ENCODE data around the gene FCGBP. TPM values are rescaled to one million over a fixed set of nuclear protein-coding genes. Genes with fewer than 3 reads are reported as not detected.
"Not testable (repeated sequence)": the region's sequence is repeated elsewhere in the genome, so short reads cannot be mapped to it uniquely, and the experiment has no call there.

Gene FCGBP
- total RNA-seq, 3 donors from 2014 or later, result 1,609 to 4,808 (median 4,422) TPM

DNA sequence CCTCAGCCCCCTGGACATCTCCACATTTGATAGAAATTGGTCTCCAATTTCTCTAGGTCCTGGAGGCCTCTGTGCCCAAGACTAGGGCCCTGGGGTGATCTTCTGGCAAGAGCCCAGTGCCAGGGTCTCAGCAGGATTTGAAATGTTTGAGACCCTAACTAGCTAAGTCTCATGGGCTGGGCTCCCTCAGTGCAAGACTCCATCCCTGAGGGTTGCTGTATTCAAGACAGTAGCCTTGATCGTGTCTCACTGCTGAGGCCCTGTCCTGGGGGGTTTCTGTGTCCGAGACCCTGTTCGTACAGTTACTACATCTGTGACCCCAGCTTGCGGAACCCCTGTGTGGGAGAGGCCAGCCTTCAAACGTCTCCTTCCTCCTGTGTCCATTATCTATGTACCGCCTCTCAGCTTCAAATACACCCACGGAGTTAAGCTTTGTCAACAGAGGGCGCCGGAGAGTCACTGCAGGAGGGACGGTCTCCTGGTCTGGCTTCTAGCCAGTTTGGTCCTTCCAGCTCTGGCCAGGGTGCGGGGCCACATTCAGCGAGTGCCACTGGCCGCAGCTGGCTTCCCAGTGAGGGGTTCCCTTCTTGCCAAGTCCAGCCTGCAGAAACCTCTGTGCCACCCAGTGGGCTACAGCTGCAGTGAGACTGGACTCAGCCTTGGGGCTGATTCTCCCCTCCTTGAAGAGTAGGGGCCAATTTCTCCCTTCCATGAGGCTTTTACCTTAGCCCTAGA lies 36.8 kb downstream of the FCGBP start:
- H3K36me3 ChIP-seq (ENCODE audit: low read depth); H3K4me3 ChIP-seq; H3K9me3 ChIP-seq; H3K4me1 ChIP-seq (ENCODE audit: low read depth); intact Hi-C loops (cut with DNase I, micrococcal nuclease): not testable (repeated sequence)
- ATAC-seq (peak; percentile 87), DNase-seq (peak; percentile 60 to 70 (median 65))
- TF ChIP-seq, protein P1, sequence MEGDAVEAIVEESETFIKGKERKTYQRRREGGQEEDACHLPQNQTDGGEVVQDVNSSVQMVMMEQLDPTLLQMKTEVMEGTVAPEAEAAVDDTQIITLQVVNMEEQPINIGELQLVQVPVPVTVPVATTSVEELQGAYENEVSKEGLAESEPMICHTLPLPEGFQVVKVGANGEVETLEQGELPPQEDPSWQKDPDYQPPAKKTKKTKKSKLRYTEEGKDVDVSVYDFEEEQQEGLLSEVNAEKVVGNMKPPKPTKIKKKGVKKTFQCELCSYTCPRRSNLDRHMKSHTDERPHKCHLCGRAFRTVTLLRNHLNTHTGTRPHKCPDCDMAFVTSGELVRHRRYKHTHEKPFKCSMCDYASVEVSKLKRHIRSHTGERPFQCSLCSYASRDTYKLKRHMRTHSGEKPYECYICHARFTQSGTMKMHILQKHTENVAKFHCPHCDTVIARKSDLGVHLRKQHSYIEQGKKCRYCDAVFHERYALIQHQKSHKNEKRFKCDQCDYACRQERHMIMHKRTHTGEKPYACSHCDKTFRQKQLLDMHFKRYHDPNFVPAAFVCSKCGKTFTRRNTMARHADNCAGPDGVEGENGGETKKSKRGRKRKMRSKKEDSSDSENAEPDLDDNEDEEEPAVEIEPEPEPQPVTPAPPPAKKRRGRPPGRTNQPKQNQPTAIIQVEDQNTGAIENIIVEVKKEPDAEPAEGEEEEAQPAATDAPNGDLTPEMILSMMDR (IDR thresholded peaks at IDR 0.05), result peak; percentile 26

DNA sequence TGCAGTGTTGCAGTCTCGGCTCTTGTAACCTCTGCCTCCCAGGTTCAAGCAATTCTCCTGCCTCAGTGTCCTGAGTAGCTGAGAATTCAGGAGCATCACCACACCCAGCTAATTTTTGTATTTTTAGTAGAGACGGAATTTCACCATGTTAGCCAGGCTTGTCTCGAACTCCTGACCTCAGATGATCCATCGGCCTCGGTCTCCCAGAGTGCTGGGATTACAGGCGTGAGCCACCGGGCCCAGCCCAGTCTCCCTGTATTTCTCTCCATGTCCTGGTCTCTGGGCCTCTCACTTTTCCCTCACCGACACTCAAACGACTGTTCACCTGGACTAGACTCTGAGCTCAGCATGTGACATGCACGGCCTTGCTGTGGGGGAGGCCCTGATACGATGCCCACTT lies 39.3 kb downstream of the FCGBP start:
- H3K36me3 ChIP-seq (ENCODE audit: low read depth); H3K4me1 ChIP-seq (ENCODE audit: low read depth); ATAC-seq; H3K4me3 ChIP-seq; H3K9me3 ChIP-seq; intact Hi-C loops (cut with DNase I, micrococcal nuclease): not testable (repeated sequence)
- DNase-seq, result peak in 1 of 3 donors; percentile 11

DNA sequence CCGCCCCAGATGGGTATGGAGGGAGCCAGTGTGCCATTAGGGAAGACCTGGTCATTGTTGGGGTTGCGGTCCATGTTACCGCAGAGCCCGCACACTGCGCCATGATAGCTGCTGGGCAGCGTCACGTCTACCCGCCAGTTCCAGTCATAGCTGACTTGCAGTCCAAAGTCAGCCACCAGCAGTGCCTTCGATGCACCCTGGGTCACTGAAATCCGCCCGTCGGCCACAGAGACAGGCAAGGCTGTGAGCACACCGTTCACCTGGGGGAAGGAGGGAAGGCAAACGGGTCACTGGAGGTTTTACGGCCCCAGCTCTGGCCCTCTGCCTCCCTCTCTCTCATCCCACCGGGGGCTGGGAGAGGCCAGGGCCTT lies 40.2 kb downstream of the FCGBP start:
- H3K4me1 ChIP-seq (ENCODE audit: low read depth); intact Hi-C loops (cut with DNase I, micrococcal nuclease); ATAC-seq; H3K4me3 ChIP-seq; H3K9me3 ChIP-seq; H3K36me3 ChIP-seq (ENCODE audit: low read depth): not testable (repeated sequence)
- DNase-seq, result peak in 1 of 3 donors; percentile 29

DNA sequence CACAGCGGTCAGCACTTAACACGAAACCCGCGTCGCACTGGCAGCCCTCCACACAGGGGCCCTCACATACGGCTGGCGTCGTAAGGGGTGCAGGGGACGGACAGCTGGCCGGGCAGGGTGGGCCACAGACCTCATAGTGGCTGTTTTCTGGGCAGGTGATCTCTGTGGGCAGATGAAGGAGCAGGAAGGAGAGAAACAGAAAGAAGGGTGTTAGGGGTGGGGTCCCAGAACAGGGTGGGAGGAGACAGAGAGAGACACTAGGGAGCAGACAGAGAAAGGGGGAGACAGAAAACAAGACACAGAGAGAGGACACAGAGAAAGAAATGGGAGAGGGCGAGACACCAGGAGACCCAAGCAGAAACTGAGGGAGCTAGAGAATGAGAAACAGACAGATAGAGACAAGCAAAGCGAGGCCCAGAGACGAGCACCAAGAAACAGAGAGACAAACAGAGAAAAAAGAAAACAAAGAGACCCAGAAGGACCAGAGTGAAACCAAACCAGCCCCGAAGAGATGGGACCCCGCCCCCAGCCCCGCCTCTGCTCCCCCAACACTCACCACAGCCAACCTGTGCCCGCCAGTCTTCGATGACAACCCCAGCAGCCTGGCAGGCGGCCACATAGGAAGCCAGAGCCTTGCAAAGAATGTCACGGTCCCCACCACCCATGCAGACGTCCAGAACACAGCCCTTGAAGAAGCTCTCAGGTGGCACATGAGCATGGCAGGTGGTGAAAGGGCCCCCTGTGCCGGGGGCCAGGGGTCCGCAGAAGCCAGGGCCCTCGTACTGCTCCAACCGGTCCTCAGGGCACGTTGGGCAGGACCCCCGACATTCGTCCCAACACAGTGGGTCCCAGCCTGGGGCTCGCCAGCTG lies 40.8 kb downstream of the FCGBP start:
- ATAC-seq, result not testable (repeated sequence)

DNA sequence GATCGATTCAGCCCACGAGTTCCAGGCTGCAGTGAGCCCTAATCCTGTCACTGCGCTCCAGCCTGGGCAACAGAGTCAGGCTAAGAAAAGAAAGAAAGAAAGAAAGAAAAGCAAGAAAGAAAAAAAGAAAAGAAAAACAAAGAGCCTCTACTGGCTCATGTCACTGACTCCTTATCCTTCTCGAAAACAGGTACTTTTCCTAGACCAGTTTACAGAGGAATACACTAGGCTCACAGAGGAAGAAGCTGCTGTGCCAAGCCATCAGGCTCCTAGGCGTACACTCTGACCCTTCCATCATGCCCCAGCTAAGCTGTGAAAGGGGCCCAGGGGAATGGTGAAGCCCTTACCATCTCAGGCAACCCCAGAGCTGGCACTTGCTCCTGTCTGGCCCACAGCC lies 41.9 kb downstream of the FCGBP start:
- DNase-seq; intact Hi-C loops (cut with DNase I, micrococcal nuclease); H3K4me3 ChIP-seq; H3K36me3 ChIP-seq (ENCODE audit: low read depth); H3K4me1 ChIP-seq (ENCODE audit: low read depth); H3K9me3 ChIP-seq; ATAC-seq: not testable (repeated sequence)

More for the DNA sequence above, 40.8 kb downstream of the FCGBP start:
- H3K36me3 ChIP-seq (ENCODE audit: low read depth); H3K9me3 ChIP-seq; H3K4me3 ChIP-seq; intact Hi-C loops (cut with DNase I, micrococcal nuclease); H3K4me1 ChIP-seq (ENCODE audit: low read depth): not testable (repeated sequence)
- peak in 2 of 3 donors; percentile 26 to 44 for DNase-seq

DNA sequence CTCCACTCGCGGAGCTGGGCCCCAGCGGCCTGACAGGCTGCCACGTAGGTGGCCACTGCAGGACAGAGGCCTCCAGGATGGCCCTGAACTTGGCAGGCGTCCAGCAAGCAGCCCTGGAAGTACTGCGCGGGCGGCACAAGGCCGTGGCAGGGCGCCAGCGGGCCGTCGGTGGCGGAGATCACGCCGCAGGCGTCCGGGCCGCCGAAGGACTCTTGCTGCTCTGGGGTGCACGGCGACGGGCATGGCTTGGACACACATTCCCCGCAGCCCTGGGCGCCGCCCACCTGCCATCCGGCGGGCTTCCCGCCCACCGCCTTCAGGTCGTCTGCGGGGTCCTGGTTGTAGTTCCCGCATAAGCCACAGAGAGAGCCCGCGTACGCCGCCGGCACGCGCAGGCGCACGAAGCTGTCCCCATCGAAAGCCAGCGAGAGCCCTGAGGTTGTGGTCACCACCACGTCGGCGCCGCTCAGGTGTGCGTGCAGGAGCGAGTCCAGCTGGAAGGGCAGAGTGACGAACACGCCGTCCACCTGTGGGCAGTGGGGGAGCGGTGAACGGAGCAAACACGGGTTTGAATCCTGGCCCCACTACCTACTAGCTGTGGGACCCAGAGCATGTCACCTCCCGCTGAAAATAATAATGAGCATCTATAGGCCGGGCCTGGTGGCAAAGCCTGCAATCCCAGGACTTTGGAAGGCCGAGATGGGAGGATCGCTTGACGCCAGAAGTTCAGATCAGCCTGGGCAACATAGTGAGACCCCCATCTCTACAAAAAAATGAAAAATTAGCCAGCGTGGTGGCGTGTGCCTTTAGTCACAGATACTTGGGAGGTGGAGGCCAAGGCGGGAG lies 42.6 kb downstream of the FCGBP start:
- ATAC-seq (peak; percentile 45), DNase-seq (peak; percentile 12 to 62 (median 52))
- H3K9me3 ChIP-seq; H3K4me1 ChIP-seq (ENCODE audit: low read depth); H3K4me3 ChIP-seq; H3K36me3 ChIP-seq (ENCODE audit: low read depth); intact Hi-C loops (cut with DNase I, micrococcal nuclease): not testable (repeated sequence)

DNA sequence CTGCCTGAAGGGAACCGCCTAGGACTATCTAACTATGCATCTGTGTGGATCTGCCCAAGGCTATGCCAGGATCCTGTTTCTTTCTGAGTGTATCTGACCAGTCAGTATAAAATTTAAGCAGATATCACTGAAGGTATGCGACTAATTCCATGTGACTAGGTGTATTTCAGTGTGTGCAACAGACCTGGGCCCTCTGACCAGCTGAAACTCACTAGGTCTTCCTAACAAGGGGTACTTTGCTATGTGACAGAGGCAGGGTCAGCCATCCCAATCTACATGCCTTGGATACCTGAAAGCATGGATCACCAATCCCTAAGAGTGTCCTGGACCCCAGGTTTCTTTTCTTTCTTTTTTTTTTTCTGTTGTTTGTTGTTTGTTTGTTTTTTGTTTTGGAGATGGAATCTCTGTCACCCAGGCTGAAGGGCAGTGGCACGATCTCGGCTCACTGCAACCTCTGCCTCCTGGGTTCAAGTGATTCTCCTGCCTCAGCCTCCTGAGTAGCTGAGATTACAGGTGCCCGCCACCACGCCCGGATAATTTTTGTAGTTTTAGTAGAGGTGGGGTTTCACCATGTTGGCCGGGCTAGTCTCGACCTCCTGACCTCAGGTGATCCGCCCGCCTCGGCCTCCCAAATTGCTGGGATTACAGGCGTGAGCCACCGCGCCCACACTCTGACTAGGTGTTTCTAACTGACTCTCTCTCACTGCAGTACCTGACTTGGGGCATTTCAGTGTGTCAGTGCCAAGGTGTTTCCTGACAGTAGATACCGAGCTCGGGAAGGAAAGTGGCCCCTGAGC lies 43.5 kb downstream of the FCGBP start:
- DNase-seq (peak in 1 of 3 donors; percentile 26), ATAC-seq (no peak)
- H3K9me3 ChIP-seq, result no peaks in the 10 kb centered on the region
- no peak overlapping the region for H3K4me3 ChIP-seq
- intact Hi-C loops (cut with DNase I, micrococcal nuclease), result no loop called here
- H3K36me3 ChIP-seq (ENCODE audit: low read depth), result no peaks in the 10 kb centered on the region
- no peaks in the 10 kb centered on the region for H3K4me1 ChIP-seq (ENCODE audit: low read depth)
- TF ChIP-seq, protein P1 (IDR thresholded peaks at IDR 0.05), result no peak

DNA sequence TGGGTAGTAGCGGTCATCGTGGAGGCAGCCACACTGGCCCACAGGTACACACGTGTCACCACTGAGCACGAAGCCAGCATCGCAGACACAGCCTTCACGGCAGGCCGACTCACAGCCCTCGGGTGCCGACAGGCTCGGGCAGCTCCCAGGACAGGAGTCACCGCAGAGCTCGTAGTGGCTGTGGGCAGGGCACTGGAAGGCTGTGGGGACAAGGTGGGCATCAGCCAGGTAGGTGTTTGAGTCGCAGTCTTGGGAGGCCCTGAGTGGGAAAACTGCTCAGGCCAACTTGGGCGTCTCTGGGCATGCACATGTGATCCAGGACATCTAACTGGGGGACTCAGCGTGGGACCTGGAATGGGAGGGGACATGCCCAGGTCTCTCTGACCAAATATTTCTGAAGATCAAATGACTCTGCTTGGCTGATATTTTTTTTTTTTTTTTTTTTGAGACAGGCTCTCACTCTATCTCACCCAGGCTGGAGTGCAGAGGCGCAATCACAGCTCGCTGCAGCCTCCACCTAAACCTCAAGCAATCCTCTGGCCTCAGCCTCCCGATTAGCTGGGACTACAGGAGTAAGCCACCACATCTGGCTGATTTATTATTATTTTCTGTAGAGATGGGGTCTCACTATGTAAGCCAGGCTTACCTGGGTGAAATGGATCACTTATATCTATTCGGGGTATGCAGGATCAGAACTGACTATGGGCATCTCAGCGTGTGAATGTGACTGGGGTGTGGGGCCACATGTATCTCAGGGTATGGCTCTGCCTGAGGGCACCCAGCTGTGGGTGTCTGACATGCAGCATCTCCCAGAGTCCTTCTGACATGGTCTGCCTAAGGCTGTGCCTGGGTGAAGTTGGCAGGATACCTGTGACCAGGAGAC lies 44.3 kb downstream of the FCGBP start:
- H3K36me3 ChIP-seq (ENCODE audit: low read depth); H3K4me1 ChIP-seq (ENCODE audit: low read depth); H3K9me3 ChIP-seq; intact Hi-C loops (cut with DNase I, micrococcal nuclease); ATAC-seq; H3K4me3 ChIP-seq: not testable (repeated sequence)
- peak in 1 of 3 donors; percentile 61 for DNase-seq

DNA sequence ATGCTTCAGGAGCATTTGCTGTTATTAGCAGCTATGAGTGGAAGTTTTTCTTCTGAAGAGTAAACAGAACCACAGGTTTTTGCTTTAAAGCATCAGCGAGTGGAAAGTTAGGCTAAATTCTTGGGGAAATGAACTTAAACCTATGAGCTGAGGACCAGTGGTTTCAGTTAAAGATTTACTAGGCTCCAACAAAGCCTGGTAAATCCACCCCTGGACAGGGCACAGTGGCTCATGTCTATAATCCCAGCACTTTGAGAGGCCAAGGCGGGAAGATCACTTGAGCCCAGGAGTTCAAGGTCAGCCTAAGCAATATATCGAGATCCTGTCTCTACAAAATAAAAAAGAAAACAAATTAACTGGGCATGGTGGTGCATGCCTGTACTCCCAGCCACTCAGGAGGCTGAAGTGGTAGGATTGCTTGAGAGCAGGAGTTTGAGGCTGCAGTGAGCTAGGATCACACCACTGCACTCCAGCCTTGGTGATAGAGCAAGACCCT lies 46.9 kb downstream of the FCGBP start:
- DNase-seq; H3K9me3 ChIP-seq; H3K4me1 ChIP-seq (ENCODE audit: low read depth); ATAC-seq; H3K4me3 ChIP-seq; intact Hi-C loops (cut with DNase I, micrococcal nuclease); H3K36me3 ChIP-seq (ENCODE audit: low read depth): not testable (repeated sequence)

Measured in mucosa of descending colon (tissue), 3 donors.